Upper lobe of right lung (tissue), 1 donor: ENCODE data around the gene ANO4. TPM values are rescaled to one million over a fixed set of nuclear protein-coding genes. Genes with fewer than 3 reads are reported as not detected.
A peak's percentile ranks its signal among the peaks of the same experiment; 100 is the strongest.

ENCODE experiments used
- ATAC-seq: fragments of 200-7000 bp; cut with Tn5 transposase; one replicate; pipeline ENCODE4 v1.9.1; 2020; ENCODE audit warnings: mild to moderate bottlenecking, moderate library complexity
- DNase-seq: peaks from one replicate; pipeline ENCODE4 v3.0.0-alpha.2; 2020
- H3K27ac ChIP-seq: fragments of 200-600 bp; one replicate; pipeline ENCODE4 v1.8.0; 2022
- H3K27me3 ChIP-seq: fragments of 200-600 bp; one replicate; pipeline ENCODE4 v1.8.0; 2022; ENCODE audit warnings: mild to moderate bottlenecking
- H3K36me3 ChIP-seq: fragments of 200-600 bp; one replicate; pipeline ENCODE4 v1.8.0; 2022
- H3K4me1 ChIP-seq: fragments of 200-600 bp; one replicate; pipeline ENCODE4 v1.8.0; 2022
- H3K4me3 ChIP-seq: fragments of 200-600 bp; one replicate; pipeline ENCODE4 v1.8.0; 2022; ENCODE audit warnings: mild to moderate bottlenecking
- H3K9me3 ChIP-seq: fragments of 200-600 bp; one replicate; pipeline ENCODE4 v1.8.0; 2022
- intact Hi-C: fragments of 100-400 bp; cut with DNase I; formaldehyde crosslinking; loops from one replicate; pipeline ENCODE4 v1.11.0; 2022
- total RNA-seq: library from RNA; stranded (reverse); fragmentation: NEBNext Ultra II Directional; extraction: Animal tissue kit (Norgen Biotek cat#: 25700); gene quantifications from one replicate; pipeline ENCODE4 v1.2.1, GENCODE V29; 2021
- TF ChIP-seq, protein P1 (sequence below): fragments of 200-600 bp; IDR thresholded peaks from one replicate; pipeline ENCODE4 v1.8.0; 2022; ENCODE audit warnings: antibody characterized with exemption
- donor health status: DM: no; HTN: yes; CAD: no; lungs with severe emphysema.

The ANO4 gene
- total RNA-seq, 1 donor from 2014 or later, result 0.38 TPM

DNA sequence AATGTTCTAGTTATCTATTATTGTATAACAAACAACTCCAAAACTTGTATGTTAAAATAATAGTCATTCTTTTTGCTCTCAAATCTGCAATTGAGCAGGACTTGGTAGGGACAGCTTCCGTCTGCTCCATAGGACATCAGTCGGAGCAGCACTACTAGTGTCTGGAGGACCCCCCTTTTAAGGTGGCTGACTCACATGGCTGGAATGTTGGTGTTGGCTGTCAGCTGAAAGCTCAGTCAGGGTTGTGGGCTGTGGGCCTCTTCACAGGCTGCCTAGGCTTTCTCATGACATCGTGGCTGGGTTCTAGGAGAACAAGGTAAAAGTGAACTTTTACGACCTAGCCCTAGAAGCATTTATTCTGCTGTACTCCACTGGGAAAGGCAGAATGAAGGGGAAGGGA is 160.6 kb downstream of the ANO4 start:
- ATAC-seq, result peak; percentile 36
- Histone ChIP-seq H3K4me1 (no peaks in the 10 kb centered on the region), H3K27me3 (no peaks in the 10 kb centered on the region), H3K9me3 (no peaks in the 10 kb centered on the region), H3K27ac (no peak overlapping the region), H3K4me3 (no peak overlapping the region), H3K36me3 (no peaks in the 10 kb centered on the region)
- TF ChIP-seq, protein P1, sequence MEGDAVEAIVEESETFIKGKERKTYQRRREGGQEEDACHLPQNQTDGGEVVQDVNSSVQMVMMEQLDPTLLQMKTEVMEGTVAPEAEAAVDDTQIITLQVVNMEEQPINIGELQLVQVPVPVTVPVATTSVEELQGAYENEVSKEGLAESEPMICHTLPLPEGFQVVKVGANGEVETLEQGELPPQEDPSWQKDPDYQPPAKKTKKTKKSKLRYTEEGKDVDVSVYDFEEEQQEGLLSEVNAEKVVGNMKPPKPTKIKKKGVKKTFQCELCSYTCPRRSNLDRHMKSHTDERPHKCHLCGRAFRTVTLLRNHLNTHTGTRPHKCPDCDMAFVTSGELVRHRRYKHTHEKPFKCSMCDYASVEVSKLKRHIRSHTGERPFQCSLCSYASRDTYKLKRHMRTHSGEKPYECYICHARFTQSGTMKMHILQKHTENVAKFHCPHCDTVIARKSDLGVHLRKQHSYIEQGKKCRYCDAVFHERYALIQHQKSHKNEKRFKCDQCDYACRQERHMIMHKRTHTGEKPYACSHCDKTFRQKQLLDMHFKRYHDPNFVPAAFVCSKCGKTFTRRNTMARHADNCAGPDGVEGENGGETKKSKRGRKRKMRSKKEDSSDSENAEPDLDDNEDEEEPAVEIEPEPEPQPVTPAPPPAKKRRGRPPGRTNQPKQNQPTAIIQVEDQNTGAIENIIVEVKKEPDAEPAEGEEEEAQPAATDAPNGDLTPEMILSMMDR, result no peak
- intact Hi-C loops, result no loop called here
- DNase-seq, result no peak

DNA sequence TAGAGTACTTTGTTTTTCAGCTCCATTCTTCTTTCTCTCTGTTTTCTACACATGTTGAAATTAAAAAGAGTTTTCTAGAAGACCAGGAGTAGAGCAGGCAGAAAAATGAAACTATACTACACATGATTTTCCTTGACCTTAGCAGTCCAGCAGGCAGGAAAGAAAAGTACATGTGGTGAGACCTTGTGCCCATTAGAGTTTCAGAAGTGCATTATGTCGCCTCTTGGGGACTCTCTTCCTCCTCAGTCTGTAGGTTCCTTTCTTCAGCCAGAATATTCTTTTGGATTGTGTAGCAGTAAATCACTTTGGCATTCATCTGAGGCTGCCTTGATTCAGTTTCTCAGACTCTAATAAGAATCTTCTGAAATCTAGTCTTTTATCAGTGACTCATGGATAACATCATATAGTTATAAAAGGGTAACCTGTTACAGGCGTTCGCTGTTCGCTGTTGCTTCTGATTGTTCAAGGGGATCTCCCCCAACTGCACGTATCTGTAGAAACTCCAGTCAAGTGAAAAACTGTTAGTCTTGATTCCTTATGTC is 161.8 kb downstream of the ANO4 start:
- H3K4me3 ChIP-seq, result no peak overlapping the region
- no peak overlapping the region for H3K27ac ChIP-seq
- DNase-seq (no peak), ATAC-seq (no peak)
- no peaks in the 10 kb centered on the region for H3K36me3 ChIP-seq
- H3K9me3 ChIP-seq, result no peaks in the 10 kb centered on the region
- intact Hi-C loops, result no loop called here
- H3K4me1 ChIP-seq, result no peaks in the 10 kb centered on the region
- TF ChIP-seq, protein P1, result no peak
- H3K27me3 ChIP-seq, result no peaks in the 10 kb centered on the region

DNA sequence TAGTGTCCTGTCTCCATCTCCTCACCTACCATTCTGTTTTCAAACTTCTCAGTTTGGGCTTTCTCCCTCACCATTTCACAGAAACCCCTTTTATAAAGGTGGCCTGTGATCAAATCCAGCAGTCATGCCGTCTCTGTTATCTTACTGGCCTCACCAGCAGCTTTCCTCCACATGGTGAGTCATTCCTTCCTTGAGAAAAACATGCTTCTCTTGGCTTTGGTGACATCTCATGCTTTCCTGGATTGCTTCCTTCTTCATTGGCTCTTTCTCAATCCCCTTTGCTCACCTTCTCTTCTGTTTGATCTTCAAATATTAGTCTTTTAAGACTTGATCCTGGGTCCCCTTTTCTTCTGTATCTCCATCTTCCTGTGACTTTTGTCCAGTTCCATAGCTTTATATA is 164.9 kb downstream of the ANO4 start:
- Histone ChIP-seq H3K4me3 (no peak overlapping the region), H3K27me3 (no peaks in the 10 kb centered on the region), H3K27ac (no peak overlapping the region), H3K9me3 (no peaks in the 10 kb centered on the region), H3K36me3 (no peaks in the 10 kb centered on the region), H3K4me1 (no peaks in the 10 kb centered on the region)
- TF ChIP-seq, protein P1, result no peak
- DNase-seq, result no peak
- ATAC-seq, result no peak
- intact Hi-C loops, result no loop called here

DNA sequence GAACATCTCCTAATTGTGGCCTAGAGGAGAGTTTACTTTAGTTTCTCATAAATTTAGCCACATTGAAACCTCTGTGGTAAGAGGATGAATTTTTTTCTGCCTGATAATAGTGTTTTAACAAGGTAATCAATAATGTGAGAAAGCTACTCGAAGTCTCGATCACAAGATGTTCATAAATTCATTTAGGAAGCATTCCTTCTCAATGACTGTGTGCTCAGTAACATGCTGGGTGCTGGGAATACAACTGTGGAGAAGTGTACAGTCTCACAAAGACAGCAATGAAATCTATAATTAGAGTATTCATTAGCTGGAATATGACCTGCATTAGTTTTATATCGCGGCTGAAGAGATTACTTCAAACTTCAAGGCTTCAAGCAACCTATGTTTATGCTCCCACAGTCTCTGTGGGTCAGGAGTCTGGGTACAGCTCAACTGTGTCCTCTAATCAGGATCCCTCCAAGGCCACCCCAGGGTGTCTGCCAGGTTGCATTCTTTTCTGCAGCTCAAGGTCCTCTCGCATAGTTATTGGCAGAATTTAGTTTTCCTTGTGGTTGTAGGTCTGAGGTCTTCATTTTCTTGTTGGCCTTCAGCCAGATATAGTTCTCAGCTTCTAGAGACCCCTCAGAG is 167.6 kb downstream of the ANO4 start:
- ATAC-seq (no peak), DNase-seq (no peak)
- Histone ChIP-seq H3K9me3 (no peaks in the 10 kb centered on the region), H3K27ac (no peak overlapping the region), H3K4me3 (no peak overlapping the region), H3K4me1 (no peaks in the 10 kb centered on the region), H3K36me3 (no peaks in the 10 kb centered on the region), H3K27me3 (no peaks in the 10 kb centered on the region)
- TF ChIP-seq, protein P1, result no peak
- intact Hi-C loops, result no loop called here

DNA sequence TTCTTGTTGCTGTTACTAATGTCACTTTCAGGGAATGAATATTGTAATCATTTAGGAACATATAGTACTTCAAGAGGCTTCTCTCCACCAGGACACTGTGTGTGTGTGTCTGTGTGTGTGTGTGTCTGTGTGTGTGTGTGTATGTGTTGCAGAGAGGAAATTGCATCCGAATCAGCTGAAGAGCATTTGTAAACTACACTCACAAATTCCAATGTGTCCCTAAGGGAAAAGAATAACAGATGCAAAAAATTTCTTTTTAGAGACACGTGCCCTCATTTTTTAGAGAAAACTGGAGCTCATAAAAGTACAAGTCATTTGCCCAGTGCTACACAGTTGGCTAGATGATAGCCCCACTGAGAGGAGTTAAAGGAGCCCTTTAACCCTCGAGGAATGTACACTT is 168.8 kb downstream of the ANO4 start:
- Histone ChIP-seq H3K36me3 (no peaks in the 10 kb centered on the region), H3K27me3 (no peaks in the 10 kb centered on the region), H3K9me3 (no peaks in the 10 kb centered on the region), H3K4me1 (no peaks in the 10 kb centered on the region), H3K27ac (no peak overlapping the region), H3K4me3 (no peak overlapping the region)
- DNase-seq, result no peak
- intact Hi-C loops, result no loop called here
- no peak for ATAC-seq
- TF ChIP-seq, protein P1, result no peak
